ENCODE results near the gene SPAG6. TPM values are rescaled to one million over a fixed set of nuclear protein-coding genes. Genes with fewer than 3 reads are reported as not detected.
"Not testable (repeated sequence)": the region's sequence is repeated elsewhere in the genome, so short reads cannot be mapped to it uniquely, and the experiment has no call there.

SPAG6 gene
- total RNA-seq, 2 experiments from 2014 or later = not detected

GRCh38 chr10:22389856-22390589 lies 44.7 kb downstream of the SPAG6 start:
- no peak overlapping the region for H3K27ac Mint-ChIP-seq
- POLR2A ChIA-PET = no interaction called here
- H3K4me1 Mint-ChIP-seq (ENCODE audit: low read depth) = no peaks in the 10 kb centered on the region
- intact Hi-C loops (cut with micrococcal nuclease) = no loop called here
- H3K9me3 Mint-ChIP-seq = no peaks in the 10 kb centered on the region
- ATAC-seq (no peak), DNase-seq (no peak)
- TF ChIP-seq CTCF (IDR thresholded peaks at IDR 0.05) = no peak
- no peak overlapping the region for H3K4me3 Mint-ChIP-seq
- CTCF ChIA-PET = no interaction called here
- no peaks in the 10 kb centered on the region for H3K36me3 Mint-ChIP-seq (ENCODE audit: low read depth)
- H3K27me3 Mint-ChIP-seq = peaks cover 6% of the 10 kb centered on the region

GRCh38 chr10:22391600-22391999 lies 46.3 kb downstream of the SPAG6 start:
- TF ChIP-seq CTCF (IDR thresholded peaks at IDR 0.05) = no peak
- Mint-ChIP-seq H3K9me3 (no peaks in the 10 kb centered on the region), H3K27ac (no peak overlapping the region), H3K4me3 (no peak overlapping the region), H3K27me3 (peaks cover 9% of the 10 kb centered on the region), H3K4me1 (ENCODE audit: low read depth) (no peaks in the 10 kb centered on the region), H3K36me3 (ENCODE audit: low read depth) (no peaks in the 10 kb centered on the region)
- ChIA-PET CTCF (no interaction called here), POLR2A (no interaction called here)
- ATAC-seq = no peak
- intact Hi-C loops (cut with micrococcal nuclease) = no loop called here
- DNase-seq = no peak

- POLR2A ChIA-PET; H3K4me1 Mint-ChIP-seq (ENCODE audit: low read depth); CTCF ChIA-PET; H3K36me3 Mint-ChIP-seq (ENCODE audit: low read depth); H3K27me3 Mint-ChIP-seq; intact Hi-C loops (cut with micrococcal nuclease); DNase-seq; ATAC-seq; H3K4me3 Mint-ChIP-seq; H3K27ac Mint-ChIP-seq; H3K9me3 Mint-ChIP-seq: not testable (repeated sequence)
These were observed 50.9 kb downstream of the SPAG6 start for GRCh38 chr10:22396195-22396594.

GRCh38 chr10:22406916-22407315 lies 61.6 kb downstream of the SPAG6 start:
- ATAC-seq; DNase-seq; H3K9me3 Mint-ChIP-seq; H3K4me3 Mint-ChIP-seq; POLR2A ChIA-PET; CTCF ChIA-PET; H3K36me3 Mint-ChIP-seq (ENCODE audit: low read depth); H3K4me1 Mint-ChIP-seq (ENCODE audit: low read depth); intact Hi-C loops (cut with micrococcal nuclease); H3K27ac Mint-ChIP-seq: not testable (repeated sequence)
- H3K27me3 Mint-ChIP-seq = peaks cover 13% of the 10 kb centered on the region

- intact Hi-C loops (cut with micrococcal nuclease) = no loop called here
- no peak overlapping the region for H3K4me3 Mint-ChIP-seq
- ATAC-seq (no peak), DNase-seq (no peak)
- H3K9me3 Mint-ChIP-seq = peaks cover 4% of the 10 kb centered on the region
- H3K27ac Mint-ChIP-seq = no peak overlapping the region
- H3K4me1 Mint-ChIP-seq (ENCODE audit: low read depth) = no peaks in the 10 kb centered on the region
- ChIA-PET POLR2A (no interaction called here), CTCF (interaction anchor here (1.0 kb wide), 1 partner anchor 10 kb away, joined by 4 read pairs; no protein-coding TSS in a partner anchor)
- no peak for TF ChIP-seq CTCF (IDR thresholded peaks at IDR 0.05)
- H3K36me3 Mint-ChIP-seq (ENCODE audit: low read depth) = peaks cover 3% of the 10 kb centered on the region
- H3K27me3 Mint-ChIP-seq = peaks cover 10% of the 10 kb centered on the region
These were observed 65.1 kb downstream of the SPAG6 start for GRCh38 chr10:22410394-22410793.

- ATAC-seq (no peak), DNase-seq (no peak)
- Mint-ChIP-seq H3K27me3 (peaks cover 10% of the 10 kb centered on the region), H3K27ac (no peak overlapping the region), H3K4me3 (no peak overlapping the region), H3K9me3 (peaks cover 4% of the 10 kb centered on the region), H3K36me3 (ENCODE audit: low read depth) (peaks cover 3% of the 10 kb centered on the region), H3K4me1 (ENCODE audit: low read depth) (no peaks in the 10 kb centered on the region)
- CTCF ChIA-PET = interaction anchor here (1.0 kb wide), 1 partner anchor 10 kb away, joined by 4 read pairs; no protein-coding TSS in a partner anchor
- intact Hi-C loops (cut with micrococcal nuclease) = no loop called here
- POLR2A ChIA-PET = no interaction called here
- no peak for TF ChIP-seq CTCF (IDR thresholded peaks at IDR 0.05)
These were observed 65.5 kb downstream of the SPAG6 start for GRCh38 chr10:22410846-22411245.

Measured in activated CD8-positive, alpha-beta T cell treated with anti-CD3 and anti-CD28 coated beads for 36 hours (primary cell).